ENCODE measurements around the gene STK39. TPM values are rescaled to one million over a fixed set of nuclear protein-coding genes. Genes with fewer than 3 reads are reported as not detected.

Gene STK39
- polyA plus RNA-seq, 1 donor (not counting 4 experiments of a cell fraction or from before 2014, with no cell fraction given): 20.7 TPM

GRCh38 chr2:167932123-167932693, 315.2 kb downstream of the STK39 start:
- H3K4me3 ChIP-seq (ENCODE audit: control insufficient read depth in 2 of 3, extremely low read depth in 1 of 3, insufficient read depth in 2 of 3, low read depth in 1 of 3, low read length in 3 of 3): no peak overlapping the region
- no peaks in the 10 kb centered on the region for H3K4me1 ChIP-seq (ENCODE audit: control insufficient read depth, extremely low read depth, insufficient read depth, low read length)
- FAIRE-seq (no peak), DNase-seq (ENCODE audit: low read depth, low spot score) (no peak)
- H3K9me1 ChIP-seq (ENCODE audit: control insufficient read depth, extremely low read depth, insufficient read depth, low read length): no peaks in the 10 kb centered on the region
- H3K27ac ChIP-seq (ENCODE audit: control insufficient read depth, insufficient read depth, low read length): no peak overlapping the region
- no peaks in the 10 kb centered on the region for H3K27me3 ChIP-seq (ENCODE audit: control insufficient read depth, extremely low read depth, insufficient read depth, low read length)
- no peak overlapping the region for H3K9ac ChIP-seq (ENCODE audit: control insufficient read depth, extremely low read depth, insufficient read depth, low read length)
- no peak overlapping the region for H3K4me2 ChIP-seq (ENCODE audit: control insufficient read depth, extremely low read depth, insufficient read depth, low read depth, low read length)
- TF ChIP-seq EZH2 (IDR thresholded peaks at IDR 0.05; ENCODE audit: low read length) (no peak), CTCF (optimal IDR thresholded peaks at IDR 0.05 in 1 of 3, IDR thresholded peaks at IDR 0.05 in 1 of 3, conservative IDR thresholded peaks at IDR 0.05 in 1 of 3; ENCODE audit: extremely low read depth in 1 of 3, insufficient read depth in 2 of 3, low read length in 3 of 3) (no peak)
- H2AFZ ChIP-seq (ENCODE audit: control insufficient read depth, low read length): no peak overlapping the region
- no peaks in the 10 kb centered on the region for H3K36me3 ChIP-seq (ENCODE audit: control insufficient read depth in 2 of 2, extremely low read depth in 1 of 2, insufficient read depth in 2 of 2, low read length in 2 of 2)
- dilution Hi-C loops (cut with MboI; ENCODE audit: extremely low pct_ligation_motif_present, low sequenced_read_pairs): no loop called here
- no peaks in the 10 kb centered on the region for H3K79me2 ChIP-seq (ENCODE audit: control insufficient read depth, insufficient read depth, low read length)
- H4K20me1 ChIP-seq (ENCODE audit: control insufficient read depth, extremely low read depth, insufficient read depth, low read length): no peaks in the 10 kb centered on the region
- no peaks in the 10 kb centered on the region for H3K9me3 ChIP-seq (ENCODE audit: control insufficient read depth, low read depth, low read length)

DNA sequence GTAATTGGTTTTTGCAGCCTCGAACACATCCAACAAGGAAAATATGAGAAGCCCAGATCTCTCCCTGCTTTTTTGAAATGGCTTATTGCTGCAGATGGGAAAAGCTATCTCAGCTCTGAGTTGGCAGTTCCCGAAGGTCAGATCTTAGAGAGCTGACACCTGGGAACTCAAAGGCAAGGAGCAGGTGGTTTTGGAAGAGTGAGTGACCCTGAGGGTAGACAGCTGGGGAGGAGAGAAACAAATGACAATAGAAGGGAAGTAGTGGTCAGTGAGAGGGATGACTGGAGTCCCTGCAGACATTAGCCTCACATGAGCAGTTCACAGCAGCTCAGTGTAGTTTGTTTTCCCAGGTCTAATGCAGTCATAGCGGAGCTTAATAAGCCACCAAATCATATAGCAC, 317.9 kb downstream of the STK39 start:
- H2AFZ ChIP-seq (ENCODE audit: control insufficient read depth, low read length): no peak overlapping the region
- H3K27ac ChIP-seq (ENCODE audit: control insufficient read depth, insufficient read depth, low read length): no peak overlapping the region
- no peaks in the 10 kb centered on the region for H3K9me1 ChIP-seq (ENCODE audit: control insufficient read depth, extremely low read depth, insufficient read depth, low read length)
- H3K27me3 ChIP-seq (ENCODE audit: control insufficient read depth, extremely low read depth, insufficient read depth, low read length): no peaks in the 10 kb centered on the region
- TF ChIP-seq EZH2 (IDR thresholded peaks at IDR 0.05; ENCODE audit: low read length) (no peak), CTCF (optimal IDR thresholded peaks at IDR 0.05 in 1 of 3, IDR thresholded peaks at IDR 0.05 in 1 of 3, conservative IDR thresholded peaks at IDR 0.05 in 1 of 3; ENCODE audit: extremely low read depth in 1 of 3, insufficient read depth in 2 of 3, low read length in 3 of 3) (no peak)
- no peak overlapping the region for H3K4me2 ChIP-seq (ENCODE audit: control insufficient read depth, extremely low read depth, insufficient read depth, low read depth, low read length)
- DNase-seq (ENCODE audit: low read depth, low spot score) (no peak), FAIRE-seq (no peak)
- H4K20me1 ChIP-seq (ENCODE audit: control insufficient read depth, extremely low read depth, insufficient read depth, low read length): no peaks in the 10 kb centered on the region
- H3K79me2 ChIP-seq (ENCODE audit: control insufficient read depth, insufficient read depth, low read length): no peaks in the 10 kb centered on the region
- dilution Hi-C loops (cut with MboI; ENCODE audit: extremely low pct_ligation_motif_present, low sequenced_read_pairs): no loop called here
- H3K4me1 ChIP-seq (ENCODE audit: control insufficient read depth, extremely low read depth, insufficient read depth, low read length): no peaks in the 10 kb centered on the region
- H3K4me3 ChIP-seq (ENCODE audit: control insufficient read depth in 2 of 3, extremely low read depth in 1 of 3, insufficient read depth in 2 of 3, low read depth in 1 of 3, low read length in 3 of 3): no peak overlapping the region
- H3K36me3 ChIP-seq (ENCODE audit: control insufficient read depth in 2 of 2, extremely low read depth in 1 of 2, insufficient read depth in 2 of 2, low read length in 2 of 2): no peaks in the 10 kb centered on the region
- H3K9ac ChIP-seq (ENCODE audit: control insufficient read depth, extremely low read depth, insufficient read depth, low read length): no peak overlapping the region
- H3K9me3 ChIP-seq (ENCODE audit: control insufficient read depth, low read depth, low read length): no peaks in the 10 kb centered on the region
